ENCODE measurements around the gene MATN3. TPM values are rescaled to one million over a fixed set of nuclear protein-coding genes. Genes with fewer than 3 reads are reported as not detected.

Gene MATN3
- total and polyA plus RNA-seq, 2 experiments from 2014 or later, result 2.3 to 6.8 TPM

DNA sequence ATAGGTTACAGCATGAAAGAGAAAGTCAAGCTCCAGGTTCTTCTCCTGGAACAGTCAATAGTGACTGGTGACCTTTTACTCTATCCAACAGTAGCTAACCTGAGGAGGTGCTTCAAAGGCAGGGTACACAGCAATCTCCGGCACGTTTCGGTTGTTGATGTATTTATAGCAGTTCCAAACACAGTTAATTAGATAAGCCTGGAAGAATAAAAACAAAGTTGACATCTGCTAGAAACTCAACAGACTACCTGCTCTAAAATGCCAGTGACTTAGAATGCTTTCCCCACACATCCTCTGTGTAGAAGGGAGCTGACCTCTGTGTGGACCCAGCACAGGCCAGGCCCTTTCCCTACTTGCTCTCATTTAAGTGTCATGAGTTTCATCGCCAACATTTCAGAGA is 21.8 kb upstream of the MATN3 start:
- TF ChIP-seq EZH2phosphoT487 (IDR thresholded peaks at IDR 0.05; ENCODE audit: low read depth, severe bottlenecking, unreplicated experiment), result no peak
- no peak for TF ChIP-seq EZH2 (IDR thresholded peaks at IDR 0.05; ENCODE audit: borderline replicate concordance)
- TF ChIP-seq, protein P1, sequence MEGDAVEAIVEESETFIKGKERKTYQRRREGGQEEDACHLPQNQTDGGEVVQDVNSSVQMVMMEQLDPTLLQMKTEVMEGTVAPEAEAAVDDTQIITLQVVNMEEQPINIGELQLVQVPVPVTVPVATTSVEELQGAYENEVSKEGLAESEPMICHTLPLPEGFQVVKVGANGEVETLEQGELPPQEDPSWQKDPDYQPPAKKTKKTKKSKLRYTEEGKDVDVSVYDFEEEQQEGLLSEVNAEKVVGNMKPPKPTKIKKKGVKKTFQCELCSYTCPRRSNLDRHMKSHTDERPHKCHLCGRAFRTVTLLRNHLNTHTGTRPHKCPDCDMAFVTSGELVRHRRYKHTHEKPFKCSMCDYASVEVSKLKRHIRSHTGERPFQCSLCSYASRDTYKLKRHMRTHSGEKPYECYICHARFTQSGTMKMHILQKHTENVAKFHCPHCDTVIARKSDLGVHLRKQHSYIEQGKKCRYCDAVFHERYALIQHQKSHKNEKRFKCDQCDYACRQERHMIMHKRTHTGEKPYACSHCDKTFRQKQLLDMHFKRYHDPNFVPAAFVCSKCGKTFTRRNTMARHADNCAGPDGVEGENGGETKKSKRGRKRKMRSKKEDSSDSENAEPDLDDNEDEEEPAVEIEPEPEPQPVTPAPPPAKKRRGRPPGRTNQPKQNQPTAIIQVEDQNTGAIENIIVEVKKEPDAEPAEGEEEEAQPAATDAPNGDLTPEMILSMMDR (IDR thresholded peaks at IDR 0.05; ENCODE audit: poor library complexity), result no peak

DNA sequence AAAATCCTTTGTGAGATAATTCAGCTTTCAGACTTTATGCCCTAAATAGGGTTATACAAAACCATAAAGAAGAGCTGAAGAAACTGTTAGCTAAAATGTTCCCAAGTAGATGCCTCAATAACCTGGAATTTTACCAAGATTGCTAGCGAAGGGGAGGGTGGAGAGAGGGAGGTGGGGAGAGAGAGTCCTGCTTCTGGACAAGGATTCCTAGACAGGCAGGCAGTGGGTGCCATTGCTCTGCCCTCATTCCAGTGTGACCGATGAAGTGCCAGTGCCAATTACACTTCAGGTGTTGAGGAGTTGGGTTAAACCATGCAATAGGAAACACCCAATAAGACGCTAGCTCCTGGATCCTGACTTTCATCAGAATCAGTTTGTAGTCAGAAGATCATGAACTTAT is 20.9 kb upstream of the MATN3 start:
- Histone ChIP-seq H3K4me2 (no peak overlapping the region), H4K20me1 (ENCODE audit: insufficient read depth, poor library complexity, severe bottlenecking) (peaks cover 30% of the 10 kb centered on the region), H3K9me3 (ENCODE audit: low read depth) (no peaks in the 10 kb centered on the region), H3K4me3 (no peak overlapping the region), H3K4me1 (ENCODE audit: insufficient read depth) (no peaks in the 10 kb centered on the region), H3K79me2 (peaks cover 51% of the 10 kb centered on the region), H3K9me2 (replicated peaks; ENCODE audit: insufficient read depth) (no peaks in the 10 kb centered on the region), H3K27me3 (no peaks in the 10 kb centered on the region), H3K27ac (no peak overlapping the region), H2AFZ (no peak overlapping the region), H3K36me3 (replicated peaks; ENCODE audit: insufficient read depth, low read depth) (peaks cover 9% of the 10 kb centered on the region)
- TF ChIP-seq, protein P1 (IDR thresholded peaks at IDR 0.05; ENCODE audit: poor library complexity), result no peak
- no peak for TF ChIP-seq EZH2phosphoT487 (IDR thresholded peaks at IDR 0.05; ENCODE audit: low read depth, severe bottlenecking, unreplicated experiment)
- TF ChIP-seq EZH2 (IDR thresholded peaks at IDR 0.05; ENCODE audit: borderline replicate concordance), result no peak
- DNase-seq (ENCODE audit: low spot score), result no peak
- 86% methylated on average over 3 of the region's 3 CpGs for WGBS (ENCODE audit: low lambda C conversion rate, missing lambda C conversion rate)

More for the DNA sequence above, 21.8 kb upstream of the MATN3 start:
- Histone ChIP-seq H3K79me2 (peaks cover 58% of the 10 kb centered on the region), H3K4me3 (no peak overlapping the region), H3K4me1 (ENCODE audit: insufficient read depth) (no peaks in the 10 kb centered on the region), H3K9me2 (replicated peaks; ENCODE audit: insufficient read depth) (no peaks in the 10 kb centered on the region), H3K36me3 (replicated peaks; ENCODE audit: insufficient read depth, low read depth) (peaks cover 9% of the 10 kb centered on the region), H3K4me2 (no peak overlapping the region), H4K20me1 (ENCODE audit: insufficient read depth, poor library complexity, severe bottlenecking) (peaks cover 36% of the 10 kb centered on the region), H3K9me3 (ENCODE audit: low read depth) (no peaks in the 10 kb centered on the region), H3K27ac (no peak overlapping the region), H3K27me3 (no peaks in the 10 kb centered on the region), H2AFZ (no peak overlapping the region)
- WGBS (ENCODE audit: low lambda C conversion rate, missing lambda C conversion rate), result 64% methylated on average over 4 of the region's 4 CpGs
- DNase-seq (ENCODE audit: low spot score), result no peak

DNA sequence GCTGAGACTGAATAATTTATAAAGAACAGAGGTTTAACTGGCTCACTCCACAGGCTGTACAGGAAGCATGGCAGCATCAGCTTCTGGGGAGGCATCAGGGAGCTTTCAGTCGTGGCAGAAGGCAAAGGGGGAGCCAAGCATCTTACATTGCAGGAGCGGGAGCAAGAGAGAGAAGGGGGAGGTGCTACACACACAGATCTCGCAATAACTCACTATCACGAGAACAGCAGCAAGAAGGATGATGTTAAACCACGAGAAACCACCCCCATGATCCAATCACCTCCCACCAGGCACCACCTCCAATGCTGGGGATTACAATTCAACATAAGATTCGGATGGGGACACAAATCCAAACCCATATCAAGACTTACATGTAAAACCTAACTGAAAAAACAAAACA is 17.8 kb upstream of the MATN3 start:
- Histone ChIP-seq H3K79me2 (peaks cover 21% of the 10 kb centered on the region), H3K4me1 (ENCODE audit: insufficient read depth) (no peaks in the 10 kb centered on the region), H2AFZ (no peak overlapping the region), H3K27me3 (no peaks in the 10 kb centered on the region), H3K36me3 (replicated peaks; ENCODE audit: insufficient read depth, low read depth) (peaks cover 9% of the 10 kb centered on the region), H3K27ac (no peak overlapping the region), H3K9me3 (ENCODE audit: low read depth) (no peaks in the 10 kb centered on the region), H3K4me3 (no peak overlapping the region), H3K9me2 (replicated peaks; ENCODE audit: insufficient read depth) (no peaks in the 10 kb centered on the region), H3K4me2 (no peak overlapping the region), H4K20me1 (ENCODE audit: insufficient read depth, poor library complexity, severe bottlenecking) (peaks cover 7% of the 10 kb centered on the region)
- no peak for DNase-seq (ENCODE audit: low spot score)
- TF ChIP-seq EZH2phosphoT487 (IDR thresholded peaks at IDR 0.05; ENCODE audit: low read depth, severe bottlenecking, unreplicated experiment) (no peak), EZH2 (IDR thresholded peaks at IDR 0.05; ENCODE audit: borderline replicate concordance) (no peak)
- TF ChIP-seq, protein P1 (IDR thresholded peaks at IDR 0.05; ENCODE audit: poor library complexity), result no peak
- WGBS (ENCODE audit: low lambda C conversion rate, missing lambda C conversion rate), result 96% methylated on average over 6 of the region's 6 CpGs

All from hepatocyte (in vitro differentiated cells).